Hepatocyte (in vitro differentiated cells): ENCODE measurements around the gene ZBTB21.

ENCODE experiments used
- EZH2phosphoT487 ChIP-seq: fragments of 200-600 bp; sonication (generic); IDR thresholded peaks from one replicate; pipeline ENCODE4 v1.6.1; 2018; ENCODE audit warnings: antibody characterized with exemption, mild to moderate bottlenecking, low read depth, moderate library complexity; ENCODE audit not compliant: unreplicated experiment, severe bottlenecking
- TF ChIP-seq, protein P1 (sequence below): fragments of 200-600 bp; sonication (generic); IDR thresholded peaks from 2 replicates; pipeline ENCODE4 v1.5.1; 2016; ENCODE audit warnings: antibody characterized with exemption, mild to moderate bottlenecking; ENCODE audit not compliant: poor library complexity

DNA sequence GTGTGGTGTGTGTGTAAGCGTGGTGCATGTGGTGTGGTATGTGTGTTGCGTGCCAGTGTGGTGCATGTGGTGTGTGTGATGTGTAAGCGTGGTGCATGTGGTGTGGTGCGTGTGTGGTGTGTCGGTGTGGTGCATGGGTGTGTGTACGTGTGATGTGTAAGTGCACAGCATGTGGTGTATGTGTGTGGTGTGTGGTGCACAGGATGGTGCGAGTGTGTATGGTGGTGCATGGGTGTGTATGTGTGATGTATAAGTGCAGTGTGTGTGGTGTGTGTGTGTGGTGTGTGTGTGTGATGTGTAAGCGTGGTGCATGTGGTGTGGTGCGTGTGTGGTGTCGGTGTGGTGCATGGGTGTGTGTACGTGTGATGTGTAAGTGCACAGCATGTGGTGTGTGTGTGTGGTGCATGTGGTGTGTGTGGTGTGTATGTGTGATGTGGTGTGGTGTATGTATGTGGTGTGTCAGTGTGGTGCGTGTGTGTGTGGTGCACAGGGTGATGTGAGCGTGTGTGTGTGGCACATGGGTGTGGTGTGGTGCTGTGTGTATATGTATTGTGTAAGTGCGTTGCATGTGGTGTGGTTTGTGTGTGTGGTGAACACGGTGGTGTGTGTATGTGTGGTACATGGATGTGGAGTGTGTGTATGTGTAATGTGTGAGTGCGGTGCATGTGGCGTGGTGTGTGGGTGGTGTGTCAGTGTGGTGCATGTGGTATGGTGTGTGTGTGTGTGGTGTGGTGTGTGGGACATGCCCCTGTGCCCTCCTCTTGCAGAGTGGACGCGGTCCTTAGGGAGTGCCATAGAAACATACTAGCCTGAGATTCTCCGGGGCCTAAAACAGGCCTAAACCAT is 55.3 kb downstream of the ZBTB21 start:
- TF ChIP-seq, protein P1, sequence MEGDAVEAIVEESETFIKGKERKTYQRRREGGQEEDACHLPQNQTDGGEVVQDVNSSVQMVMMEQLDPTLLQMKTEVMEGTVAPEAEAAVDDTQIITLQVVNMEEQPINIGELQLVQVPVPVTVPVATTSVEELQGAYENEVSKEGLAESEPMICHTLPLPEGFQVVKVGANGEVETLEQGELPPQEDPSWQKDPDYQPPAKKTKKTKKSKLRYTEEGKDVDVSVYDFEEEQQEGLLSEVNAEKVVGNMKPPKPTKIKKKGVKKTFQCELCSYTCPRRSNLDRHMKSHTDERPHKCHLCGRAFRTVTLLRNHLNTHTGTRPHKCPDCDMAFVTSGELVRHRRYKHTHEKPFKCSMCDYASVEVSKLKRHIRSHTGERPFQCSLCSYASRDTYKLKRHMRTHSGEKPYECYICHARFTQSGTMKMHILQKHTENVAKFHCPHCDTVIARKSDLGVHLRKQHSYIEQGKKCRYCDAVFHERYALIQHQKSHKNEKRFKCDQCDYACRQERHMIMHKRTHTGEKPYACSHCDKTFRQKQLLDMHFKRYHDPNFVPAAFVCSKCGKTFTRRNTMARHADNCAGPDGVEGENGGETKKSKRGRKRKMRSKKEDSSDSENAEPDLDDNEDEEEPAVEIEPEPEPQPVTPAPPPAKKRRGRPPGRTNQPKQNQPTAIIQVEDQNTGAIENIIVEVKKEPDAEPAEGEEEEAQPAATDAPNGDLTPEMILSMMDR, result no peak
- TF ChIP-seq EZH2phosphoT487, result no peak
